Measurements from ENCODE around the gene HOXB3. TPM values are rescaled to one million over a fixed set of nuclear protein-coding genes. Genes with fewer than 3 reads are reported as not detected.

HOXB3 gene
- total RNA-seq, 4 donors from 2014 or later: 0.97 to 14.1 (median 3.9) TPM

DNA sequence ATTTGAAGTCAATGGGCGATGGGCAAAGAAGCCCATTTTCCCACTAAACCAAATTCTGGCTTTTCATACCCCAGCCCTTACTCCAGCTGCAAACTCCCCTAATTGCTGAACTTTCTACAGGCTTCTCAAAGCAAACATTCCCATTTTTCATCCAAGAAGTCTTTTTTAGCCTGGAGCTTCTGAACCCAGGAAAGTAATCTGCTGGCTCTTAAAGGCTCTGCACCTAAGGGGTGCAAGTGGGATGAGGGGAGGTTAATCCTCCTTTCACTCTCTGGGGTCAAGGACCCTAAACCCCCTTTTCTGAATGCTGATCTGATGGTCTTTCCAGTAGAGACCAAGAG, 18.4 kb upstream of the HOXB3 start:
- TF ChIP-seq, protein P1, sequence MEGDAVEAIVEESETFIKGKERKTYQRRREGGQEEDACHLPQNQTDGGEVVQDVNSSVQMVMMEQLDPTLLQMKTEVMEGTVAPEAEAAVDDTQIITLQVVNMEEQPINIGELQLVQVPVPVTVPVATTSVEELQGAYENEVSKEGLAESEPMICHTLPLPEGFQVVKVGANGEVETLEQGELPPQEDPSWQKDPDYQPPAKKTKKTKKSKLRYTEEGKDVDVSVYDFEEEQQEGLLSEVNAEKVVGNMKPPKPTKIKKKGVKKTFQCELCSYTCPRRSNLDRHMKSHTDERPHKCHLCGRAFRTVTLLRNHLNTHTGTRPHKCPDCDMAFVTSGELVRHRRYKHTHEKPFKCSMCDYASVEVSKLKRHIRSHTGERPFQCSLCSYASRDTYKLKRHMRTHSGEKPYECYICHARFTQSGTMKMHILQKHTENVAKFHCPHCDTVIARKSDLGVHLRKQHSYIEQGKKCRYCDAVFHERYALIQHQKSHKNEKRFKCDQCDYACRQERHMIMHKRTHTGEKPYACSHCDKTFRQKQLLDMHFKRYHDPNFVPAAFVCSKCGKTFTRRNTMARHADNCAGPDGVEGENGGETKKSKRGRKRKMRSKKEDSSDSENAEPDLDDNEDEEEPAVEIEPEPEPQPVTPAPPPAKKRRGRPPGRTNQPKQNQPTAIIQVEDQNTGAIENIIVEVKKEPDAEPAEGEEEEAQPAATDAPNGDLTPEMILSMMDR (IDR thresholded peaks at IDR 0.05): no peak
- TF ChIP-seq POLR2A (IDR thresholded peaks at IDR 0.05): no peak
- no peak overlapping the region for H3K4me3 ChIP-seq (ENCODE audit: low read depth, poor library complexity, severe bottlenecking)
- DNase-seq (ENCODE audit: low spot score in 2 of 2): no peak
- WGBS, 2 donors: 89 to 97% methylated on average over 1 of the region's 1 CpG
- intact Hi-C loops (cut with DNase I; ENCODE audit: low total_unique reads): no loop called here

DNA sequence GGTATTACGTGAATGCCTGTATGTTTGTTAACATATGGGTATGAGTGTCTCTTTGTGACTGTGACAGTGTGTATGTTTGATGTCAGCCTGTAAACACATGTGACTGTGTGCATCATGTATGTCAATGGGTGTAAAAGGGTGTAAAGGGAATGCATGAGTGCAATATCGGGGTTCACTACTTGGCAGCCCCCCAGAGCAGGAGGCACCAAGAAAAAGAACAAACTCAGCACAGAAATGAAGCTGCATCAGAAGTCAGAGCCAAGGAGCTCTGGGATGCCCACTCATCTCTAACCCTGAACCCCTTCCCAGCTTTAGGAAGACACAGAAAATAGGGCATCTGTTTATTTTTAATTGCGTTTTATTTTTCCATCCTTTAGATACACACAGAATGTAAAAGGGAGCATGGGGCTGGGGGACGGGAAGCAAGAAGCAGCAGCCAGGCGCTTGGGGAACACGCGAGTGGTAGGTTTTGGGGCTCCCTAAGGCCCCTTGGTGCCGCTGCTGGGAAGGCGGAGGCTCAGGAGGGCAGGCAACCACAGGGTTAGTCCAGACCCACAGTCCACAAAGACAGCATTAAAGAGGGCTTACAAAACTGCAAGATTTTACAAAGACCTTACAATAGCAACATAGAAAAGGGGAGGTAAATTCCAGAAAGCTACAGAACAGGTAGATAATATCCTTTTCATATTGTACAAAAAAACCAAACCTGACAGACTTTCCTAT, 17.0 kb upstream of the HOXB3 start:
- intact Hi-C loops (cut with DNase I; ENCODE audit: low total_unique reads): no loop called here
- TF ChIP-seq, protein P1 (IDR thresholded peaks at IDR 0.05): no peak
- TF ChIP-seq POLR2A (IDR thresholded peaks at IDR 0.05): no peak
- 86 to 89% methylated on average over 9 of the region's 9 CpGs for WGBS, 2 donors
- no peak overlapping the region for H3K4me3 ChIP-seq (ENCODE audit: low read depth, poor library complexity, severe bottlenecking)
- no peak for DNase-seq (ENCODE audit: low spot score in 2 of 2)

DNA sequence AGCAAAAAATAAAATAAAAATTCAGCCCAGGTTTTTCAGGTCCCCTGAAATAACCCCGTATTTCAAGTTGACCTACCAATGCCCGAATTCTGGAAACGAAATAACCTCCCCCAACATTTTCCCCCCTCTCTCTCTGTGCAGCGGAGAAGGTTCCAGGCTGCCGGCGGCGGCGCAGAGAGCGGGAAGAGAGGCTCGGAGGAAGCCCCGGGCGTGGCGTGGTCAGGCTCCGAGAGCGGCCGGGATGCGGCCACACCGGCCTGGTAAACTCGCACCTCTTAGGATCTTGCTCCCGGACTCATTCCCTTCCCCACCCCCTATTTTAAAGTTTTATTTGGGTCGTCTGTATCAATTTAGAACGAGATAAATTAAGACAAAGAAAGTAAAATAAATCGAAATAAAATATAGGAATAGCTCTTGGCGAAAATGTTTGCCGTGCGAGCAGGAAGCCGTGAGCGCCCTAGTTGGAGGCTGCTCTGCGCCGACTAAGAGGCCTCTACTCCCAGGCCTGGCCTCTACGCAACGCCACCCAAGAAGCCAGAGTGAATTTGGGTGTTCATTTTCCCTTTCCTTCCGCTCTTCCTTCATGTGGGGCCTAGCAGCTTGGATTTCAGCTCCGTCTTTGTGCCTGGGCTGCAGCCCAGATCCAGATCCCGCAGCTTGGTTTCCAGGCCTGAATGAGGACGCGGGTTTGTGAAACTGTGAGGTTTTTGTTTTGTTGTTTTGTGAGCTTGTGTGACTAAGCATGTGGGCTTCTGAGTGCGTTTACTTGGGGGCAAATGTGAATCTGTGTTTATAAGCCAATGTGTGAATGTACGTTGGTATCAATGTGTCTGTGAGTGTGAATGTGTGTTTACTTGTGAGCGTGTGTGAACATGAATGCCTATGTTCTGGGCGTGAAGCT, 16.2 kb upstream of the HOXB3 start:
- no peak overlapping the region for H3K4me3 ChIP-seq (ENCODE audit: low read depth, poor library complexity, severe bottlenecking)
- 79 to 80% methylated on average over 41 of the region's 41 CpGs for WGBS, 2 donors
- TF ChIP-seq, protein P1 (IDR thresholded peaks at IDR 0.05): no peak
- TF ChIP-seq POLR2A (IDR thresholded peaks at IDR 0.05): no peak
- DNase-seq (ENCODE audit: low spot score in 2 of 2): no peak
- intact Hi-C loops (cut with DNase I; ENCODE audit: low total_unique reads): no loop called here

- DNase-seq (ENCODE audit: low spot score in 2 of 2): no peak
- WGBS, 2 donors: 57 to 61% methylated on average over 10 of the region's 10 CpGs
- TF ChIP-seq, protein P1 (IDR thresholded peaks at IDR 0.05): no peak
- TF ChIP-seq POLR2A (IDR thresholded peaks at IDR 0.05): no peak
- H3K4me3 ChIP-seq (ENCODE audit: low read depth, poor library complexity, severe bottlenecking): no peak overlapping the region
- intact Hi-C loops (cut with DNase I; ENCODE audit: low total_unique reads): no loop called here
Measured at GRCh38 chr17:48605409-48605919, 15.4 kb upstream of the HOXB3 start.

DNA sequence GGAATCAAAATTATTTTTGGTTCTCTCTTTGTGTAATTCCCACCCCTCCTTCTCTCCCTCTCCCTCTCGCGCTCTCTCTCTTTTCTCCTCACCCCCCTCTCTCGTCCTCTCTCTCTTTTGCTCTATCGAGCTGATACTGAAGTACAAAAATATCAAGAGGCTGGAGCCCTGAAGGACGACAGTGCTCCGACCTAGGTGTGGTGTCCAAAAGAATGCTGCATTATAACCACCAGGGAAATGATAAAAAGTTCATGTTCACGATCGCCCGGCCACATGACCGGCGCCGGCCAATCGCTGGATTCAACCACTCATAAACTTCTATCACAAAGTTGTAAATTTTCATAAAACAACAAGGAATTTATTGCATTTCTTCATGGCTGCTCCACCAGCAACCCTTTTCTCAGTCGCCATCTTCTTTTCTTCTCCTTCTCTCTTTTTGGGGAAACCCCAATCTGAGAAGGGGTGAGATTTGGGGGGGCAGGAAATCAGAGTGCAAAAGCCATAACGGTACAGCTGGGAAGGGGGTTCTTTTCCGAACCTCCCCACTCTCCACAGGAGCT, 14.8 kb upstream of the HOXB3 start, which contains the start of gene HOXB6:
Gene HOXB6 (minus strand): TSS at position 217 of the 560 bp plus-strand sequence. CDS start 6,836 bp downstream, outside the sequence.
- WGBS, 2 donors: 14 to 19% methylated on average over 16 of the region's 16 CpGs
- intact Hi-C loops (cut with DNase I; ENCODE audit: low total_unique reads): no loop called here
- peak within 1 kb of the TSS; percentile 35 for H3K4me3 ChIP-seq (ENCODE audit: low read depth, poor library complexity, severe bottlenecking)
- TF ChIP-seq POLR2A (IDR thresholded peaks at IDR 0.05): no peak
- TF ChIP-seq, protein P1 (IDR thresholded peaks at IDR 0.05): no peak
- no peak for DNase-seq (ENCODE audit: low spot score in 2 of 2)
